NCI-H1694 (cell line): ENCODE results near the gene ATP8B3.
"Not testable (repeated sequence)": the region's sequence is repeated elsewhere in the genome, so short reads cannot be mapped to it uniquely, and the experiment has no call there.

Source experiments
- DNase-seq: peaks from one replicate; lab custom pipeline; 2025; lab: John Stamatoyannopoulos, UW

Gene ATP8B3

DNA sequence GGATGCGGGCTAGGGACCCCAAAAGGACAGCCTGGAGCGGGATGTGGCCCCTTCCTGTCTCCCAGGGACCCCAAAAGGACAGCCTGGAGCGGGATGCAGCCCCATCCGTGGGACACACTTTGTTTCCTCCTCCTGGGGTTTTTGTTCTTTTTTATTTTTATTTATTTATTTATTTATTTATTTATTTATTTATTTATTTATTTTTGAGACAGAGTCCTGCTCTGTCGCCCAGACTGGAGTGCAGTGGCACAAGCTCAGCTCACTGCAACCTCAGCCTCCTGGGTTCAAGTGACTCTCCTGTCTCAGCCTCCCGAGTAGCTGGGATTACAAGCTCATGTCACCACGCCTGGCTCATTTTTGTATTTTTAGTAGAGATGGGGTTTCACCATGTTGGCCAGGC is 14.8 kb downstream of the ATP8B3 start:
- not testable (repeated sequence) for DNase-seq

- no peak for DNase-seq
Measured at GRCh38 chr19:1796395-1797142, 15.5 kb downstream of the ATP8B3 start.

DNA sequence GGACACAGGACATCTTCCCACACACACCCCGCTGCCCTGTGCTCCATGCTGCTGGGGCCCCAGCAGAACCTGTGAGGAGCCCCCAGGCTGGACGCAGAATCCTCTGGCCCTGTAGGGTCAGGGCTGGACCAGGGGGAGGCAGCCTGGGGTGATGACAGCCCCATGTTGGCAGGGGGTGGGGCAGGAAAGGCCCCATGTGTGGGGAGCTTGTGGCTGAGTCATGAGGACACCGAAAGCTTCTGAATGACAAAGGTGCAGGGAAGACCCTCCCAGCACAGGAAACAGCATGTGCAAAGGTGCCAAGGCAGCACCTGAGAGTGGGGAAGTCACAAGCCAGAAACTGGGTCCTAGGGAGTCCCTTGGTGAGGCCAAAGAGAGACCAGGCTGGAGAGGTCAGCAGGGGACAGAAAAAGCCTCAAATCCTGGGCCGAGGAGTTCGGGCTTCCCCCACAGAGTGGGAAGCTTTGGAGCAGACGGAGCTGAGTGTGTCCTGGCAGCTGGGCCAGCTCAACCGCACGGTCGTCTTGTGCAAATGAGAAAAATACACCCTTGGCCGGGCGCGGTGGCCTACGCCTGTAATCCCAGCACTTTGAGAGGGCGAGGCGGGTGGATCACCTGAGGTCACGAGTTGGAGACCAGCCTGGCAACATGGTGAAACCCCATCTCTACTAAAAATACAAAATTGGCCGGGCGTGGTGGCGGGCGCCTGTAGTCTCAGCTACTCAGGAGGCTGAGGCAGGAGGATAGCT is 17.5 kb downstream of the ATP8B3 start:
- no peak for DNase-seq

DNA sequence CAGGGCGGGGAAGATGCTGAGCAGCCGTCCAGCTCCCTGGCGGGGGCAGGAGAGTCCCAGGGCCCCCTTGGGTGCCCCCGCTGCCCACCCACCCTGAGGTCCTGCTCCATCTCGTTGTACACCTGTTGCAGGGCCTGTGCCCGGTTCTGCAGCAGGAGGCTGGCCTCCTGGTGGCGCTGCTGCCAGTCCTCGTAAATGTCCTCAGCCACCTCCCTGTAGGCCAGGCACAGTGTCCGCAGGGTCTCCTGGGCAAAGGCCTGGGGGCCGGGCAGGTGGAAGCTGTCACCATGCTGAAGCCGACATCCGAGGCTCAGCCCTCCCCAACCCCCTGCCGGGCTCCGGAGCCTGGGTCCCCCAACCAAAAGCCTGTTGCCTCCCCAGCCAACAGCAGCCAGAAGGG is 20.2 kb downstream of the ATP8B3 start:
- no peak for DNase-seq

DNA sequence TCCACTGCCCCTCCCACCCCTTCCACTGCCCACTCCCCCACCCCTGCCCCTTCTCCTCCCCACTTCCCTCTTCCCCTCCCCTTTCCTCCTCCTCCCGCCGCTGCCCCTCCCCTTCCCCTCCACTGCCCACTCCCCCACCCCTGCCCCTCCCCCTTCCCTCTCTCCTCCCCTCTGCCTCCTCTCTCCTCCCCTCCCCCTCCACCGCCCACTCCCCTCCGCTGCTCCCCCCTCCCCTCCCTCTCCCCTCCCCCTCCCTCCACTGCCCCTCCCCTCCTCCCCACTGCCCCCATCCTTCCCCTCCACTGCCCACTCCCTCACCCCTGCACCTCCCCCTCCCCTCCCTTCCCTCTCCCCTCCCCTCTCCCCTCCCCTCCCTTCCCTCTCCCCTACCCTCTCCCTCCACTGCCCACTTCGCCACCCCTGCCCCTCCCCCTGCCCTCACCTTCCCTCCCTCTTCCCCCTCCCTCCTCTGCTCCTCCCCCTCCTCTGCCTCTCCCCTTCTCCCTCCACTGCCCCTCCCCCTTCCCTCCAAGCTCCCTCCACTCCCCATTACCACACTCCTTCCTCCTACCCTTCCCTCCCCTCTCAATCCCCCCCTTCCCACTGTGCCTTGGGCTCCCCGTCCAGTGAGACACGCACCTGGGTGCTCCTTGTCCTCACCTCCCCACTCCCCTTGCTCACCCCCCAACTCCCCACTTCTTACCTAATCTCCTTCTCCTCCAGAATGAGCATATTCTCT is 21.9 kb downstream of the ATP8B3 start:
- DNase-seq, result no peak

GRCh38 chr19:1789261-1790041 is 22.6 kb downstream of the ATP8B3 start:
- no peak for DNase-seq

DNA sequence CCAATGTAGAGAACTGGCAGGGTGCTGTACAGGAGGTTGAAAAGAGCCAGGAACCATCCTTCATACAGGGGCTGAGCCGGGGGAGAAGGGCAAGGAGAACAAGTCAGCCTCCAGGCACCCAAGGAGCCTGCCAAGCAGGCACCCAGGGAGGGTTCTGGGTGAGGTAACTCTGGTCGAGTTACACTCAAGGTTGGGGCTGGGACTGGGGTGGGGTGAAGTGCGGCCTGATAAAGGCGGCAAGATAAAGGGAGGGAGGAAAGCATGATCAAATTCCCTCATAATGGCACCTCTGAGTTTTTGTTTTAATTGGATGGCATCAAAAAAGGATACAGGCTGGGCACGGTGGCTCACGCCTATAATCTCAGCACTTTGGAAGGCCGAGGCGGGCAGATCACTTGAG is 25.0 kb downstream of the ATP8B3 start:
- no peak for DNase-seq

- no peak for DNase-seq
Measured at GRCh38 chr19:1786668-1787067, 25.4 kb downstream of the ATP8B3 start.

- no peak for DNase-seq
Measured at GRCh38 chr19:1785310-1785709, 26.8 kb downstream of the ATP8B3 start.

DNA sequence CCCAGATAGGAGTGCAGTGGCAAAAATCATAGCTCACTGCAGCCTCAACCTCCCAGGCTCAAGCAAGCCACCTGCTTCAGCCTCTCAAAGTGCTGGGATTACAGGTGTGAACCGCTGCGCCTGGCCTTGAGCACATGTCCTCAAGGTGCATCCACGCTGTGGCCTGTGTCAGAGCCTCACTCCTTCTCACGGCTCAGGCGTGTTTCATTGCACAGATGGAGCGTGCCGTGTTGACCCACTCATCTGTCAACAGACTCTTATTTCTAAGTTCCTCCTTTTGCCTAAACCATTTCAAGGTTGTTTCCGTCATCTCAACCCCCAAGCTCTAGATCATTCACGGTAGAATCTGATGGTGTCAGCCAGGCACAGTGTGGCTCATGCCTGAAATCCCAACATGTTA is 28.2 kb downstream of the ATP8B3 start:
- no peak for DNase-seq

- no peak for DNase-seq
Measured at GRCh38 chr19:1783354-1783753, 28.7 kb downstream of the ATP8B3 start.

- DNase-seq, result no peak
Measured at GRCh38 chr19:1782521-1782920, 29.6 kb downstream of the ATP8B3 start.

DNA sequence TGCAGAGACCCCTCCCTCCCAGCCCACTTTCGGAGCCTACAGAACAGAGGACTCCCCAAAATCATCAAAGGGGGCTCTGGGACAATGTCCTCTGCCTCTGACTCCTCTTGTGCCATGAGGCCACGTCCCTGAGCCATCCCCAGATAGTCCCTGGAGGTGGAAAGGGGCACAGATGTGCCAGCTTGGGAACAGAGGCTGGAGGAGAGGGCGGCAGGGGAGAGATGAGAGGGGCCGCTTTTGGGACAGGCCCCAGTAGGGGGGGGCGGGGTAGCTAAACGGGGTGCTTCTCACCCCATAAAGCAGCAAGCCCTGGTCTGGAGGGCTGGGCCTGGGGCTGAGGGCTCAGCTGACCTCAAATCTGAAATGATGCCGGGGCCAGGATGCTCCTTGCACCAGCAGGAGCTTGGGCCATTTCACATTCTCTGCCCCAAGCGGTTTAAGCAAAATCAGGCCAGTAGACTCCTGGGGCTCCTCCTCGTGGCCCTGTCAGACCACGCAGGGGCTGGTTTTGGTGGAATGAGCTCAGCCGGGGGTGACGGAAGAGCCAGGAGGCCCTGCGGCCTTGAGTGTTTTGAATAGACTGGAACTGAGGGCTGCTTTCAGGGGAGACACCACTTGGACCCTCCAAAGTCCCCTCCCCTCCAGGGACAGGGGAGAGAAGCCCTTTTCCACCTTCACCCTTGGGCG is 31.7 kb downstream of the ATP8B3 start:
- DNase-seq, result no peak

DNA sequence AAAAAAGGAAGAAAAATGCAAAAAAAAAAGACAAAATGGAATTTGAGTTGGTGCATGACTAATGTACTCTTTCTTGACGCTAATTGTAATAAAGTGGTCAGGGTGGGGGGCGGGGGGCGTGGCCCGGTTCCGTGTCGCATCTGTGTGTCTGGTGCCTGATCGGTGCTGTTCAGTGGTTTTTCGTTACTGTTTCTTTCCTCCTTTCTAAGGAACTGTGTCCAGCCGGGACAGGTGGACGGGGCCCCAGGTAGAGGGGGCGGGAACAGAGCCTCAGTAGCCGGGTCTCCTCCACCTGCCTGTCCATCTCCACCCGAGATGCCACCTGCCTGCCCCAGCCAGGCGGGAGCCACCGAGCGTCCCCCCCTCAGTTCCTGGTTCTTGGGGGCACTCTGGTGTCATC is 32.5 kb downstream of the ATP8B3 start:
- no peak for DNase-seq

DNA sequence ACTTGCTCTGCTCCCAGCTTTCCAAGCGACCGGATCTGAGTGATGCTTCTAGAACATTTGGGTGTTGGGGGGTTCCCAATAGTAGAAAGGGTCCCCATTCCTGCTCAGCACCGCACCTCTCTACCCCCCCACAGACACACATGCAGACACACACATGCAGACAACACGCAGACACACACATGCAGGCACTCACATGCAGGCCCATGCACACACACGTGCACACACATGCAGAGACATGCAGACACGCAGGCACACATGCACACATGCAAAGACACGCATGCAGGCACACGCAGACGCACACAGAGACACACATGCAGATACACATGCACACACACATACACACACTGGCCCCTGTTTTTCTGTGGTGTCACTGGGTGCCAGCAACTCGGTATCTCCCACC is 34.9 kb downstream of the ATP8B3 start:
- no peak for DNase-seq

- DNase-seq, result no peak
Measured at GRCh38 chr19:1776606-1777147, 35.4 kb downstream of the ATP8B3 start.

DNA sequence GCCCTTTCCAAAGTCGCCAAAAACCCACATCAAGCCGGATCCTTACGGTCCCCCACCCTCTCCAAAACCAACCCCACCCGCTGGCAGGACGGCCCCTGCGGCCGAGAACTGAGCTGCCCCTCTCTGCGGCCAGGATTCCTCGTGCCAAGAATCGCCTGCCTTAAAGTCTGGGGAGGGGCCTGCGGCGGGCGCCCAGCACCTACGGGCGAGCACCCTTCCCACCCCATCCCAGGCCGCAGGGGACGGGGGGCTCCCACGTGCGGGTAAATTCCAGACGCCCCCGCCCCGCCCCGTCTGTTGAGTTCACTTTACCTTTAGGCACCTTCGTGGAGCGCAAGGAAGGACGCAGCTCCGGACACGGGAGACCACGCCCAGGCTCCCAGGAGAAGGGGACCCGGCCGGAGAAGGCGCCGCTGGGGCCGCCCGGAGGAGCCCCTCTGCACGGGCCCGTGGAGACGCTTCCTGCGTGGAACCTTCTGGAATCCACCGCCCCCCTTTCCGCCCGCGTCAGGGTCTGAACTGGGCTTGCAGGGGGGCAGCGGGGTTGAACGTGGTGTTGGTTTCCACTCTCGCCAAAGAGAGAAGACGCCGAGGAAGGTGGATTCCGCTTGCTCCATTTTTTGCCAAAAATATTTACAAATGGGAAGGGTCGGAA is 36.0 kb downstream of the ATP8B3 start:
- DNase-seq, result no peak

GRCh38 chr19:1774989-1775772 is 36.9 kb downstream of the ATP8B3 start:
- no peak for DNase-seq

DNA sequence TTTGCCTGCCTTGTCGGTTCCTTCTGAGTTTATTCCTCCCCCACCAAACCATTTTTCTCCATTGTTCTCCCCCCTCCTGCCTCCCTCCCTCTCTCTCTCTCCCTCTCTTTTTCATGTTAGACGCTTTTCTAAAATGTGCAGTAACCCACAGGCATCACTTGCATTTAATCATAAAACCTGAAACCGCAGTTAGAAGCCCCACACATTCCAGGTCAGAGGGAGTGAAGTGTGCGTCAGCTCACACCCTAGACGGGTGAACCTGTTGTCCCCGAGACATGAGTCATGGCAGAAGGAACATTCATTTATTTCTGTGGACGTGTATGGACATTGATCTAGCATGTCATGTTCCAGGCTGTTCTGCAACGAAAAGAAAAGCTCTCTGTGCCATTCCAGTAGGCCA is 38.9 kb downstream of the ATP8B3 start:
- no peak for DNase-seq
